HG03095 (cell line): ENCODE results near the gene TMEM178B.
"Not testable (repeated sequence)": the region's sequence is repeated elsewhere in the genome, so short reads cannot be mapped to it uniquely, and the experiment has no call there.

Source experiments
- ATAC-seq: cut with Tn5 transposase; IDR thresholded peaks from one replicate; pipeline ENCODE4 v1.9.1; 2021; ENCODE audit warnings: moderate library complexity; ENCODE audit not compliant: unreplicated experiment

The TMEM178B gene

DNA sequence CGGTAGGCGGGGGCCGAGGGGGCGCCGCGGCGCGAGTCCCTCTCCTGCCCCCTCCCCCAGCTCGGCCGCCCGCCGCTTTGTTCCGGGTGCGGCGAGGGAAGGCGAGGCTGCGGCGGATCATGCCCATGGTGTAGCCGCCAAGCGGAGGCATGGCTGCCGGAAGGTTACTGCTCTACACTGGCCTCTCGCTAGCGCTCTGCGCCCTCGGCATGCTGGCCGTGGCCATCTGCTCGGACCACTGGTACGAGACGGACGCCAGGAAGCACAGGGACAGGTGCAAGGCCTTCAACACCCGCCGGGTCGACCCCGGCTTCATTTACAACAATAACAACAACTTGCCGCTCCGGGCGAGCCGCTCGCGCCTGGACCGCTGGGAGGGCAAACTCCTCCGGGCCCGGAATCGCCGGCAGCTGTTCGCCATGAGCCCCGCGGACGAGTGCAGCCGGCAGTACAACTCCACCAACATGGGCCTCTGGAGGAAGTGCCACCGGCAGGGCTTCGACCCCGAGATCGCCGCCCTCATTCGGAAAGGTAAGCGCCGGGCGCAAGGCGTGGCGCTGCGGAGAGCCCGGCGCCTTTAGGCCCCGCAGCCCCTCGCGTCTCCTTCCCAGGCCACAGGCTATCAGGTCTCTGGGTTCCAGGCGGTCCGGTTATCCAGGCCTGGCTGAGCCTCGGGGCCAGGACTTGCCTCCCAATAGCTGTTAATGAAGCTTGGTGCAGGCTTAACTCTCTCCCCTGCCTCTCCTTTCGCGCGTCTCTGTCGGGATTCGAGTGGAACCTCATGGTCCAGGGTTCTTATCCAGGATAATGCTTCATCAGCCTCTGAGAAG, 513 bp downstream of the TMEM178B start:
- ATAC-seq: no peak

- ATAC-seq: no peak
Observed at GRCh38 chr7:141074997-141075396, 1.1 kb downstream of the TMEM178B start.

DNA sequence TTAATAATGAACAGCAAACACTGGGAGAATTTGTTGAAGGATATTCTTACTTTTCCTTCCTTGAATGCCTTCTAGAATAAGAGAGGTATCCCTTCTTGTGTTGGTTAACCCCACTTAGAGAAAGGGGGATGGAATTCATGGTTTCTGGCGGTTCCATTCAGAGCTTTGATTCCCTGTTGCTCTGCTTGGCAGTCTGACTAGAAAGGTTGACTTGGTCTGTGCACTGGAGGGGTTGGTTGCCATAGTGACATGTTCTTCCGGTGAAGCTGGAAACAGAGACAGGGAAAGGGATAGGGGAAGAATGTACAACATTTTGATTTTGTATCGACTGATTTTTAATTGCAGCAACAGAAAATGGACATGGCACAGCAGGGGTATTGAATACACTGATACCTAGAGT, 2.5 kb downstream of the TMEM178B start:
- ATAC-seq: no peak

- ATAC-seq: no peak
Observed at GRCh38 chr7:141079219-141079618, 5.4 kb downstream of the TMEM178B start.

GRCh38 chr7:141089490-141089889, 15.6 kb downstream of the TMEM178B start:
- ATAC-seq: not testable (repeated sequence)

DNA sequence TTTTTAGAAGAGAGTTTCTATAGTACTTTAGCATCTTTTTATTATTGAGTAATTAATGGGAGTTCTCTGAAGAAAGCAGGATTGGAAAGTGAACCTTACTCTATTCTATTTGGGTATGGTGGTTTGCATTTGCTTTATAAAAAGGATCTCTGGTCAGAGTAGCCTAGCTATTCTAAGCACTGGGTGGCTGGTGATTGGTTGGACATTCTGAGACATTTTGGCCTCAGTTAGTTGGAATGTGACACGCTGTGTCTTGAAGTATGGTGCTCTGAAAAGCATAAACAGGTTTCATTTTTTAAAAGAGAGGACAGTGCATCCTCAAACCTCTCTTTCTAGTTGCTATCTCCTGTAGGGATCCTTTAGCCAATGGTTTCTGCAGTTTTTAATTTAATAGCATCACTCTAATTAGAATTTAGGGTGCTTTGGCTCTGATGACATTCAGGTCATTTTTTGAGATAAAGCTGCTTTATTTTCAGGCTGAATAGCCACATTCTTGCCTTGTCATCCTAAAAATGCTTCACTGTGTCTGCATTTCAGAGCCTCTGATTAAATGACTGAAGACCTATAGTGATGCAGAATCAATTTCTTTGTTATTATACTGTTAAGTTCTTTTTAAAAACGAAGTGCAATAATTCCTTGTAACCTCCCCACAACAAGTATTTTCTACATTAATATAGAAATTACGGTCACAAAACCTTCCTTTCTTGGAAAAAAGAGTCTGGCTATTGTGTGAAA, 20.6 kb downstream of the TMEM178B start:
- no peak for ATAC-seq

DNA sequence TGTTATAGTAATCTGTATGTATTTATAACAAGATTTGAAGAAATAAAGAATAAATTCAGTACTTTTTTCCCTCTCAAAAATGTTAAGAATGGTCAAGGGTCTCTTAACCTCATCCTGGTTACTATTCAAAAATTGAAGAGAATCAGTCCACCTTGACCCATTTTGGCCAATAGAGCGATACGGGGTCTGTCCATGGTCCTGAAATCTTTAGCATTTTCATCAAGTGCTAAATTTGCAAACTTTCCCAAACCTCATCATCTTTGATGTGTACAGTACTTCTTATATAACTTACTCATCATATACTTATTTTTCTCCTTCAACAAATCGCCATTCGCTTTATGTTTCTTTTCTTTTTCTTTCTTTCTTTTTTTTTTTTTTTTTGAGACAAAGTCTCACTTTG, 23.6 kb downstream of the TMEM178B start:
- ATAC-seq: no peak

- no peak for ATAC-seq
Observed at GRCh38 chr7:141102436-141102835, 28.6 kb downstream of the TMEM178B start.

GRCh38 chr7:141103847-141104429, 30.1 kb downstream of the TMEM178B start:
- no peak for ATAC-seq

GRCh38 chr7:141113131-141113530, 39.3 kb downstream of the TMEM178B start:
- no peak for ATAC-seq

- no peak for ATAC-seq
Observed at GRCh38 chr7:141114029-141114664, 40.3 kb downstream of the TMEM178B start.

DNA sequence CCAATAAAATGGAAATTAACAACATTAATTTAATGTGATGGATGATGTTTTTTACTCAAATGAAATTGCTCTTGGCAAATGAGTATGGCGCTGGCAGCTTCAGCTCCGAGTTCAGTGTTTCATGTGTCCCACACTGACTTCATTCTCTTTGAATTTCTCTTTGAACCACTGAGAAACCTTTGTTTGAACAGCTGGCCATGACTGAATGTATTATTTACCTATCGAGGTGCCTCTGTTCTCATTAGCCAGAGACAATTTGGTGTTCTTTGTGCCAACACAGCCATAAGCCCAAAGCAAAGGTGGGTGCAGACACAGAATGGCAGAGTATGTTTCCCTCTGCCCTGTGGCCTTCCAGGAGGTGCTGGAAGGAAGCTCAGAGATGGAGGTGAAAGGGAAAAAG, 42.1 kb downstream of the TMEM178B start:
- ATAC-seq: no peak

GRCh38 chr7:141116661-141117060, 42.8 kb downstream of the TMEM178B start:
- not testable (repeated sequence) for ATAC-seq

DNA sequence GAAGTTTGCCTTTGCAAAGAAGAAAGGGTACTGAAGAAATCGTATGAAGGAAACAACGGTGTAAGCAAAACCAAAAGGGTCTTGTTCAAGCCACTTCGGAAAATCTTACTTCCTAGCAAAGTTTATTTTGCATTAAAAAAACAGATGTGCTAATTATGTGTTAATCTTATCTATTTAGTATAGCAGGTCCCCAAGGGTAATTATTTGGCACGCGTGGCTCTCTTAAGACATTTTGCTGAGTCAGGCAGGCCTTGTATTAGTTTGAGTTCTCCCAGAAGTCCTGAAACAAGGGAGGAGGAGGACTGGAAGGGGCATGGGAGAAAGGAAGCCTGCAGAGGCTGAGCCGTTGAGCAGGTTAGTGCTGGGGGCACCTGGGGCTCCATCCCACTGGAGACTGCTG, 44.9 kb downstream of the TMEM178B start:
- ATAC-seq: no peak

- ATAC-seq: no peak
Observed at GRCh38 chr7:141119187-141119586, 45.3 kb downstream of the TMEM178B start.

DNA sequence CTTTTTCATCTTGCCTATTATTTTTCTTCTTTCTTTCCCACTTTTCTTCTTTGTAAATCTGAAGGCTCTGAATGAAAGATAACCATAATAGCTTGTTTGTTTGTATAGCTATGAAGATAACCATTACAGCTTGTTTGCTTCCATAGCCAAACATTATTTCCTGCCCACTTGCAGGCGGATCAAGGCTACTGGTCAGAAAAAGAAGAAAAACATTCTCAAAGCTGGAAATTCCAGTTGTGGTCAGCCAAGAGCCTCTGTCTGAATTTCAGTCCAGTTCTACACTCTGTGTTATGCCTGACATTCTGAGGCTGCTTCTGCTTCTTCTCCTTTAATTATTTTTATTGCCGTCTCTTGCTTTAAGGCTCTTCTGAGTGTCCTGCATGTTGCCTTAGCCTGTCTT, 48.9 kb downstream of the TMEM178B start:
- no peak for ATAC-seq

DNA sequence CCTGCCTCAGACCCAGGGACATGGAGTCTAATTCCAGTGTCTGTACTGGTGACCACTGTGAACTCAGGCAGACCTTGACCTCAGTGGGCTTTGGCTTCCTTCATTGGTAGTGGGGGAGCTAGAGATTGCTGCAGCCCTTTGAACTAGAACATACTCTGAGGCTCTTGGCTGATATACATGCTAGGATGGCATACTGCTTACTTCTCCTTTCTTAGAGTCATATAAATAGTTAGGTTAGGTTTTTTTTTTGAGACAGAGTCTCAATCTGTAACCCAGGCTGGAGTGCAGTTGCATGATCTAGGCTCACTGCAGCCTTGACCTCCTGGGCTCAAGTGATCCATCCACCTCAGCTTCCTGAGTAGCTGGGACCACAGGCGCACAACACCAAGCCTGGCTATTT, 49.7 kb downstream of the TMEM178B start:
- ATAC-seq: no peak

GRCh38 chr7:141126107-141126506, 52.2 kb downstream of the TMEM178B start:
- no peak for ATAC-seq

DNA sequence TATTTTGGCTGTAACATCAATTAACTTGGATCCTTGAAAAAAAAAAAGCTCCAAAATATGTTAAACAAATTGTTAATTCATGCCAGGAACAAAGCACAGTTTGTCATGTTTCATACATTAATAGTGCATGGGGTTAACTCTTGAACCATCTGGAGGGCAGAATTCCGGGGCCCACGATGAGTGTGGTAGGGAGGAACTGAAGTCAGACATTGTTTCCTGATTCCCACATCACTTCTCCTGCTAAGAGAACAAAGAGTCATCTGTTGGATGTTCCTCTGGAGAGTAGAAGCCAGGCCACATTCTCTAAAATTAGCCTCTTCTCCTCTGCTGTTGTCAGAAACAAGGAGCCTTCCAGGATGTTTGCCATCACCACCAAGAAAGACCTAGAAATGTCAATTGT, 54.6 kb downstream of the TMEM178B start:
- ATAC-seq: no peak

DNA sequence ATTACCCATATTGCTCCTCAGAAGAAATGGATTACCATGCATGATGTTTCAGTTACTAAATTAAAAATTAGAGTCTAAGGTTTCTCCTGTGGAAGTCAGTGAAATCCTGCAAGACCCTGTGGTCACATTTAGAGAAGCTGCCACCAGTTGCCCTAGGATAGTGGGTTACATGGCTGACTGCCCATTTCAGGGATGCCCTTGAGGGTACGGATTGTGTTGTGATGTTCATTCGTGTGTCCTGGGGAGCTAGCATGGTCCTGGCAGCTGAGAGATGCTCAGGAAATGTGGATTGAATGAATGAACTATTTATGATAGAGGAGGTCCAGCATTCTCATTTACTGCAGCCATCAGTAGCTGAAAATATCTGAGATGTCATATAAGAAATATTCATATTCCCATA, 55.1 kb downstream of the TMEM178B start:
- ATAC-seq: no peak

DNA sequence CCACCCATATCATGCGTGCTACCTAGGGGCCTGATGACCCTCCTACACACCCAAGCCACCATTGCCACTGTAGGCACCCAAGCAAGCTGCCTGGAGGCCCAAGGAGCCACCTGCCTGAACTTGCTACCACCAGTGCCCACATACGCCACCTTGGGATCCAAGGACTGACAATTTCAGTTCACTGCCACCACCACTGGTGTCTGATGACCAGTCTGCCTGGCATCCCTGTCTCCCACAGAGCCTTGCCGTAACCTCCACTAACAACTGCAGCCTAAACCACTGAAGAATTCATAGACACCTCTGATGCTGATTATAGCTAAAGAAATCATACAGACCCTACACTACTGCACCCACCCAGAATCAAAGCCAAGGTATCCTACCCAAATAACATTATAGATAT, 58.8 kb downstream of the TMEM178B start:
- no peak for ATAC-seq
